ENCODE results near the gene ZNF17. TPM values are rescaled to one million over a fixed set of nuclear protein-coding genes. Genes with fewer than 3 reads are reported as not detected.

The ZNF17 gene
- total RNA-seq (10 to 100 TPM in 1 of 4 donors, 1 to 10 TPM in 3; 4.8 to 11.0 (median 6.3) TPM), polyA plus RNA-seq (1 to 10 TPM; 3.6 to 9.0 (median 4.4) TPM)
- long read RNA-seq, donor 1: 0 reads
- long read RNA-seq, donor 2, partial matches to known transcripts: 0 of 5 reads
- long read RNA-seq, donor 2, other reads (novel, unspliced or antisense): 1 of 5 reads

DNA sequence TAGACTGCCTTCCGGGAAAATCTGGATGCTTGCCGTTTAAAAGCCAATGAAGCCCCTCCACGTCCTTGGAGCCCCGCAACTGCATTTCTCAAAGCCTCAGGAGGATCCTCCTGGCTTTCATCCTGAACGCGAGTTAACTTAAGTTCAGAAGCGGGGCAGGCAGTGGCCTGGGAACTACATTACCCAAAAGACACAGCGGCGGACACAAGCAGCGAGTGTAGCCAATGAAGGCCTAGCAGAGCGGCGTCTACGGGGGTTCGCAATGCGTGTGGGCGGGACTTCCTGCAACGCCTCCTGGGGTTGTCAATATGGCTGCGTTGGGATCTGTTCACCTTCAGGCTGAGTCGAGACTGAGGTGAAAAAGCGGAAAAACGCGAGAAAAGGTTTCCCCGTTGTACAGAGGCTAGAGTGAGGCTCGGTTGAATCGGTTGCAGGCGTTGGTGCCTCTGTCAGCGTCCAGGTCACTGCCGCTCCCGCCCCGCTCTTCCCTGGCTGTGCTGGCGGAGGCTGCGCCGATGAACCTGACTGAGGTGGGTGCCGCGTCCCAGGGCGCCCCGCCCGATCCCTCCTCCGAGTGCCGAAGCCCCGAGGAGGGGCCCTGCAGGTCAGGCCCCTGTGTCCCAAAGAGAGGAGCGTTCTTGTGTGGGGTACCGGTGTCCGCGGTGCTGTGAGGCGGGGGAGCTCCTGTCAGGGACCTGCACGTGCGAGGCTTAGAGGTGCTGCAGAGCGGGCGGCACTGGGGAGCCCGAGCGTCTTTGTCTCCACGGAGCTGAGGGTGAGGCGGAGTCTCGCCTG is at the start of gene ZNF17:
Gene ZNF17, plus strand, starts transcription at position 285 of the 795 bp plus-strand sequence. CDS start 2,455 bp downstream, outside the sequence.
- intact Hi-C loops (cut with DNase I): no loop called here
- WGBS, 3 donors: 0% methylated on average over 53 to 55 of the region's 55 CpGs

DNA sequence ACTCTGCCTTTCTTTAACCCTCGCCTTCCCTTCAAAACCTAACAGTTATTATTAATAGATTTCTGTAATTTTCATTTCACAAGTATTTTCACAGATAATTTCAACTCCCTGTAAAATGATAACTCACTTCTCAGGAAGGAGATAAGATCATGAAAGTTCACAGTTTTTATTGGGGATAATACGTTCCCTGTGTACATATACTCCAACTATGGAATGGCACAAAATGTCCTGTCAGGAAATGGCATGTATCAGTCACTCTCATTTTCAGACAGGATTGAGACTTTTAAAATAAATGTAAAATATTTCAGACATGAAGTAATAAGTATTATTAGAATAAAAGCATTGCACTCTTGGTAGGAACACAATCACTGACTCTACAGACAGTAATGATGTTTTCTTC is 48.5 kb upstream of the ZNF17 start:
- WGBS, 3 donors: 65 to 72% (median 65%) methylated on average over 2 of the region's 2 CpGs
- peak overlapping the region; percentile 91 for H3K4me3 ChIP-seq
- H3K9me3 ChIP-seq: peaks cover 4% of the 10 kb centered on the region
- H3K4me1 ChIP-seq: no peaks in the 10 kb centered on the region
- peak in 1 of 4 donors; percentile 2 for ATAC-seq
- peak overlapping the region; percentile 98 for H3K27ac ChIP-seq
- TF ChIP-seq, protein P1, sequence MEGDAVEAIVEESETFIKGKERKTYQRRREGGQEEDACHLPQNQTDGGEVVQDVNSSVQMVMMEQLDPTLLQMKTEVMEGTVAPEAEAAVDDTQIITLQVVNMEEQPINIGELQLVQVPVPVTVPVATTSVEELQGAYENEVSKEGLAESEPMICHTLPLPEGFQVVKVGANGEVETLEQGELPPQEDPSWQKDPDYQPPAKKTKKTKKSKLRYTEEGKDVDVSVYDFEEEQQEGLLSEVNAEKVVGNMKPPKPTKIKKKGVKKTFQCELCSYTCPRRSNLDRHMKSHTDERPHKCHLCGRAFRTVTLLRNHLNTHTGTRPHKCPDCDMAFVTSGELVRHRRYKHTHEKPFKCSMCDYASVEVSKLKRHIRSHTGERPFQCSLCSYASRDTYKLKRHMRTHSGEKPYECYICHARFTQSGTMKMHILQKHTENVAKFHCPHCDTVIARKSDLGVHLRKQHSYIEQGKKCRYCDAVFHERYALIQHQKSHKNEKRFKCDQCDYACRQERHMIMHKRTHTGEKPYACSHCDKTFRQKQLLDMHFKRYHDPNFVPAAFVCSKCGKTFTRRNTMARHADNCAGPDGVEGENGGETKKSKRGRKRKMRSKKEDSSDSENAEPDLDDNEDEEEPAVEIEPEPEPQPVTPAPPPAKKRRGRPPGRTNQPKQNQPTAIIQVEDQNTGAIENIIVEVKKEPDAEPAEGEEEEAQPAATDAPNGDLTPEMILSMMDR (IDR thresholded peaks at IDR 0.05): no peak
- intact Hi-C loops (cut with DNase I): no loop called here
- H3K36me3 ChIP-seq (ENCODE audit: insufficient read depth in 1 of 2, low read depth in 1 of 2): peaks cover 7 to 34% of the 10 kb centered on the region in 2 donors
- H3K27me3 ChIP-seq (ENCODE audit: insufficient read depth in 3 of 3, low read length in 2 of 3): no peaks in the 10 kb centered on the region
- no peak for DNase-seq

More for the DNA sequence above, at the start of gene ZNF17:
- peaks cover 7% of the 10 kb centered on the region for H3K4me1 ChIP-seq
- TF ChIP-seq, protein P1 (IDR thresholded peaks at IDR 0.05): no peak
- no peaks in the 10 kb centered on the region for H3K27me3 ChIP-seq (ENCODE audit: insufficient read depth in 3 of 3, low read length in 2 of 3)
- ATAC-seq: peak; percentile 100
- H3K4me3 ChIP-seq: peak within 1 kb of the TSS; percentile 99
- H3K36me3 ChIP-seq (ENCODE audit: insufficient read depth in 1 of 2, low read depth in 1 of 2): peaks cover 3 to 25% of the 10 kb centered on the region in 2 donors
- H3K9me3 ChIP-seq: no peaks in the 10 kb centered on the region
- peak within 1 kb of the TSS; percentile 78 for H3K27ac ChIP-seq
- peak; percentile 93 to 97 for DNase-seq

GRCh38 chr19:57362997-57363687 is 47.8 kb upstream of the ZNF17 start, which contains the start of the genes TRAPPC2B and ZNF547:
Gene TRAPPC2B, plus strand, starts transcription at chr19:57363551. Its CDS starts 1,283 bp downstream, at chr19:57364834.
Gene ZNF547, plus strand, starts transcription at chr19:57363551. Its CDS starts 5,005 bp downstream, at chr19:57368556.
- 0 to 1% (median 1%) methylated on average over 46 to 47 of the region's 47 CpGs for whole genome bisulfite sequencing, 3 donors
- Histone ChIP-seq H3K4me1 (no peaks in the 10 kb centered on the region), H3K27ac (peak within 1 kb of the TSS; percentile 98), H3K36me3 (ENCODE audit: insufficient read depth in 1 of 2, low read depth in 1 of 2) (peaks cover 7 to 26% of the 10 kb centered on the region in 2 donors), H3K4me3 (peak within 1 kb of the TSS; percentile 91), H3K9me3 (no peaks in the 10 kb centered on the region), H3K27me3 (ENCODE audit: insufficient read depth in 3 of 3, low read length in 2 of 3) (no peaks in the 10 kb centered on the region)
- intact Hi-C loops (cut with DNase I): loop anchor here in 1 of 2 donors (1.0 kb wide), 1 partner anchor 83 kb away; the partner anchor contains the start of gene ZNF460
- TF ChIP-seq, protein P1 (IDR thresholded peaks at IDR 0.05): no peak
- DNase-seq (peak; percentile 99 to 100), ATAC-seq (peak; percentile 94 to 96 (median 95))

- H3K27ac ChIP-seq: peak overlapping the region; percentile 98
- H3K36me3 ChIP-seq (ENCODE audit: insufficient read depth in 1 of 2, low read depth in 1 of 2): peaks cover 2 to 20% of the 10 kb centered on the region in 2 donors
- no peaks in the 10 kb centered on the region for H3K4me1 ChIP-seq
- WGBS, 3 donors: 0% methylated on average over 14 to 18 of the region's 18 CpGs
- ATAC-seq (peak; percentile 10 to 33 (median 18)), DNase-seq (peak in 1 of 2 donors; percentile 56)
- intact Hi-C loops (cut with DNase I): loop anchor here in 1 of 2 donors (1.0 kb wide), 1 partner anchor 83 kb away; the partner anchor contains the start of gene ZNF460
- TF ChIP-seq, protein P1 (IDR thresholded peaks at IDR 0.05): no peak
- H3K27me3 ChIP-seq (ENCODE audit: insufficient read depth in 3 of 3, low read length in 2 of 3): no peaks in the 10 kb centered on the region
- peak overlapping the region; percentile 91 for H3K4me3 ChIP-seq
- H3K9me3 ChIP-seq: no peaks in the 10 kb centered on the region
Observed at GRCh38 chr19:57363688-57364181, 47.2 kb upstream of the ZNF17 start.
